ENCODE data around the gene HIPK4. TPM values are rescaled to one million over a fixed set of nuclear protein-coding genes. Genes with fewer than 3 reads are reported as not detected.

HIPK4 gene
- total RNA-seq, 1 donor from 2014 or later, result not detected

DNA sequence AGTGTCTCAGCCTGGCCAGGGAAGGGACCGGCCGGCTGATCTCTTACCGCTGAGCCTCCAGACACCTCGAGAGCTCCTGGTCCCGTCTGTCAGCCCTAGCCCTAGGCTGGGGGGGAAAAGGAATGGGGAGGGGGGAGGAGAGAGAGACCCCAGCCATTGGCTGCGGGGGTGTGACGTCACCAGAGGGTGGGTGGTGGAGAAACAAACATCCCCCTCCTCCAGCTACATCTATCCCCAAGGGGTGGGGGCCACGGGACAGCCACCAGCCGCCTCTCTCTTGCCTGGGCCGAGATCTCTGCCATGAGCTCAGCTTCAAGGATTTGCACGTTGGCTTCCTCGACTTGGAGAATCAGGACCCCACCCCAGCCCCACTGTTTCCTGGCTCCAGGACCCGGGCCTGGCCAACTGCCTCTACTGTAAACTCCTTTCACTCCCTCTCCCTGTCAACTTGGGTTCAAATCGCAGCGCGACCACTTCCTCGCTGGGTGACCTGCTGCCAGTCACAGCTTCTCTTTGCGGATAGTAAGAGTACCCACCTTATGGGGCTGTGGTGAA lies 23.4 kb upstream of the HIPK4 start, which contains the start of gene PRX:
TSS of gene PRX (minus strand) at position 88 of the 555 bp plus-strand sequence. CDS start 5,446 bp downstream, outside the sequence.
- no peaks in the 10 kb centered on the region for H3K9me3 ChIP-seq (ENCODE audit: insufficient read depth, low read depth, low read length)
- H3K4me3 ChIP-seq (ENCODE audit: insufficient read depth, low read depth, low read length), result no peak within 1 kb of the TSS
- H3K27me3 ChIP-seq (ENCODE audit: insufficient read depth, low read length), result no peaks in the 10 kb centered on the region
- H3K4me3 Mint-ChIP-seq (ENCODE audit: unreplicated experiment), result no peak within 1 kb of the TSS
- no peak within 1 kb of the TSS for H3K27ac Mint-ChIP-seq (ENCODE audit: unreplicated experiment)
- H3K4me1 Mint-ChIP-seq (ENCODE audit: low read depth, unreplicated experiment), result peaks cover 1% of the 10 kb centered on the region
- no peaks in the 10 kb centered on the region for H4K20me1 ChIP-seq (ENCODE audit: insufficient read depth, low read length)
- peaks cover 2% of the 10 kb centered on the region for H3K27me3 Mint-ChIP-seq (ENCODE audit: low read depth, unreplicated experiment)
- TF ChIP-seq EZH2 (IDR thresholded peaks at IDR 0.05; ENCODE audit: insufficient read depth, low read length), result no peak
- TF ChIP-seq, protein P1, sequence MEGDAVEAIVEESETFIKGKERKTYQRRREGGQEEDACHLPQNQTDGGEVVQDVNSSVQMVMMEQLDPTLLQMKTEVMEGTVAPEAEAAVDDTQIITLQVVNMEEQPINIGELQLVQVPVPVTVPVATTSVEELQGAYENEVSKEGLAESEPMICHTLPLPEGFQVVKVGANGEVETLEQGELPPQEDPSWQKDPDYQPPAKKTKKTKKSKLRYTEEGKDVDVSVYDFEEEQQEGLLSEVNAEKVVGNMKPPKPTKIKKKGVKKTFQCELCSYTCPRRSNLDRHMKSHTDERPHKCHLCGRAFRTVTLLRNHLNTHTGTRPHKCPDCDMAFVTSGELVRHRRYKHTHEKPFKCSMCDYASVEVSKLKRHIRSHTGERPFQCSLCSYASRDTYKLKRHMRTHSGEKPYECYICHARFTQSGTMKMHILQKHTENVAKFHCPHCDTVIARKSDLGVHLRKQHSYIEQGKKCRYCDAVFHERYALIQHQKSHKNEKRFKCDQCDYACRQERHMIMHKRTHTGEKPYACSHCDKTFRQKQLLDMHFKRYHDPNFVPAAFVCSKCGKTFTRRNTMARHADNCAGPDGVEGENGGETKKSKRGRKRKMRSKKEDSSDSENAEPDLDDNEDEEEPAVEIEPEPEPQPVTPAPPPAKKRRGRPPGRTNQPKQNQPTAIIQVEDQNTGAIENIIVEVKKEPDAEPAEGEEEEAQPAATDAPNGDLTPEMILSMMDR (IDR thresholded peaks at IDR 0.05; ENCODE audit: insufficient read depth, low read depth, low read length), result no peak
- no peak within 1 kb of the TSS for H3K9ac ChIP-seq (ENCODE audit: low read length)
- H2AFZ ChIP-seq (ENCODE audit: low read depth, low read length), result no peak within 1 kb of the TSS
- FAIRE-seq (no peak), DNase-seq (ENCODE audit: low read depth) (no peak)
- no peaks in the 10 kb centered on the region for H3K79me2 ChIP-seq (ENCODE audit: insufficient read depth, low read length)
- H3K36me3 Mint-ChIP-seq (ENCODE audit: low read depth, unreplicated experiment), result no peaks in the 10 kb centered on the region
- no peak within 1 kb of the TSS for H3K27ac ChIP-seq (ENCODE audit: low read depth, low read length)
- H3K4me2 ChIP-seq (ENCODE audit: low read length), result no peak within 1 kb of the TSS
- H3K9me3 Mint-ChIP-seq (ENCODE audit: unreplicated experiment), result no peaks in the 10 kb centered on the region
- peaks cover 11% of the 10 kb centered on the region for H3K4me1 ChIP-seq (ENCODE audit: insufficient read depth, low read length)
- no peaks in the 10 kb centered on the region for H3K36me3 ChIP-seq (ENCODE audit: insufficient read depth, low read length)

DNA sequence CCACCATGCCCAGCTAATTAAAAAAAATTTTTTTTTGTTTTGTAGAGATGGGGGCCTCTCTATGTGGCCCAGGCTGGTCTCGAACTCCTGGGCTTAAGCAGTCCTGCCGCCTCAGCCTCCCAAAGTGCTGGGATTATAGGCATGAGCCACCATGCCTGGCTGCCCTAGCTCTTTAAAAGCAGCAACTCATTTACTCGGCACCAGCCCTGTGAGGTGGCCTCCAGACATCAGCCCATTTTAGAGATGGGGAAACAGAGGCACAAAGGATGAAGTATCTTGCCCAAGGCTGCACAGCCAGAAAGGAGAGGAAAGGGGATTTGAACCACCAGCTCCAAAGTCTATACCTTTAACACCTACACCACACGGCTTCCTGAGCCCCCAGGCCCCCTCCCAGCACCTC lies 22.9 kb upstream of the HIPK4 start:
- FAIRE-seq (no peak), DNase-seq (ENCODE audit: low read depth) (no peak)
- no peak overlapping the region for H3K27ac Mint-ChIP-seq (ENCODE audit: unreplicated experiment)
- no peaks in the 10 kb centered on the region for H3K9me3 ChIP-seq (ENCODE audit: insufficient read depth, low read depth, low read length)
- no peak for TF ChIP-seq EZH2 (IDR thresholded peaks at IDR 0.05; ENCODE audit: insufficient read depth, low read length)
- TF ChIP-seq, protein P1 (IDR thresholded peaks at IDR 0.05; ENCODE audit: insufficient read depth, low read depth, low read length), result no peak
- H3K9me3 Mint-ChIP-seq (ENCODE audit: unreplicated experiment), result no peaks in the 10 kb centered on the region
- no peaks in the 10 kb centered on the region for H3K79me2 ChIP-seq (ENCODE audit: insufficient read depth, low read length)
- no peak overlapping the region for H3K4me3 ChIP-seq (ENCODE audit: insufficient read depth, low read depth, low read length)
- peaks cover 1% of the 10 kb centered on the region for H3K4me1 Mint-ChIP-seq (ENCODE audit: low read depth, unreplicated experiment)
- H3K4me2 ChIP-seq (ENCODE audit: low read length), result no peak overlapping the region
- H2AFZ ChIP-seq (ENCODE audit: low read depth, low read length), result no peak overlapping the region
- no peak overlapping the region for H3K4me3 Mint-ChIP-seq (ENCODE audit: unreplicated experiment)
- peaks cover 2% of the 10 kb centered on the region for H3K27me3 Mint-ChIP-seq (ENCODE audit: low read depth, unreplicated experiment)
- no peaks in the 10 kb centered on the region for H3K36me3 Mint-ChIP-seq (ENCODE audit: low read depth, unreplicated experiment)
- H3K36me3 ChIP-seq (ENCODE audit: insufficient read depth, low read length), result no peaks in the 10 kb centered on the region
- H3K4me1 ChIP-seq (ENCODE audit: insufficient read depth, low read length), result peaks cover 11% of the 10 kb centered on the region
- H3K9ac ChIP-seq (ENCODE audit: low read length), result no peak overlapping the region
- H4K20me1 ChIP-seq (ENCODE audit: insufficient read depth, low read length), result no peaks in the 10 kb centered on the region
- no peak overlapping the region for H3K27ac ChIP-seq (ENCODE audit: low read depth, low read length)
- no peaks in the 10 kb centered on the region for H3K27me3 ChIP-seq (ENCODE audit: insufficient read depth, low read length)

DNA sequence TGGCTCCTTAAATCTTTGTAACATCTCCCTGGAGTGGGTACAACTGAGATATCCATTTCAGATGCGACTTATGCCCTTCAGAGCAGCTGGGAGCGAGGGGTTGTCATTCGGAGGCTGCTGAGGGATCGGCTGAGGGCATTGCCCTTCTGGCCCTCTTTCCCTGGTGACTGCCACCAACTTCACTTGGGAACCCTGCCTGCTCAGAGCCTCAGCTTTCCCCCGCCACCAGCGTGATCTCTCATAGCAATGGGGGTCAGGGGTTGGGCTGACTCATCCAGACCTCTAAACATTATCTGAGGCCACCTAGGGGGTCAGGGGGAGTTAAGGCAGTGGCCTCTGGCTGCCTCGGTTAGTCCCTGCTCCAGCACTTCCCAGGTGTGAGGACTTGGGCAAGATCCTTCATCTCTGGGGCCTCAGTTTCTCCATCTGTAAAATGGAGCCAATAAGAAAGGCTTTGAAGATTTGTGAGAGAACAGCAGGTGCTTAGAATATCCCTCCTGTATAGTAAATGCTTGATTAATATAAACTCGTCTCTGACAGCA lies 22.0 kb upstream of the HIPK4 start:
- H3K9me3 ChIP-seq (ENCODE audit: insufficient read depth, low read depth, low read length), result no peaks in the 10 kb centered on the region
- Mint-ChIP-seq H3K27me3 (ENCODE audit: low read depth, unreplicated experiment) (peaks cover 2% of the 10 kb centered on the region), H3K4me3 (ENCODE audit: unreplicated experiment) (no peak overlapping the region), H3K27ac (ENCODE audit: unreplicated experiment) (no peak overlapping the region), H3K36me3 (ENCODE audit: low read depth, unreplicated experiment) (no peaks in the 10 kb centered on the region), H3K4me1 (ENCODE audit: low read depth, unreplicated experiment) (peaks cover 1% of the 10 kb centered on the region), H3K9me3 (ENCODE audit: unreplicated experiment) (no peaks in the 10 kb centered on the region)
- peaks cover 9% of the 10 kb centered on the region for H3K4me1 ChIP-seq (ENCODE audit: insufficient read depth, low read length)
- DNase-seq (ENCODE audit: low read depth), result no peak
- H3K4me3 ChIP-seq (ENCODE audit: insufficient read depth, low read depth, low read length), result no peak overlapping the region
- H3K4me2 ChIP-seq (ENCODE audit: low read length), result no peak overlapping the region
- no peak for TF ChIP-seq EZH2 (IDR thresholded peaks at IDR 0.05; ENCODE audit: insufficient read depth, low read length)
- TF ChIP-seq, protein P1 (IDR thresholded peaks at IDR 0.05; ENCODE audit: insufficient read depth, low read depth, low read length), result no peak
- no peaks in the 10 kb centered on the region for H3K79me2 ChIP-seq (ENCODE audit: insufficient read depth, low read length)
- H3K27me3 ChIP-seq (ENCODE audit: insufficient read depth, low read length), result no peaks in the 10 kb centered on the region
- FAIRE-seq, result no peak
- no peak overlapping the region for H3K27ac ChIP-seq (ENCODE audit: low read depth, low read length)
- no peaks in the 10 kb centered on the region for H4K20me1 ChIP-seq (ENCODE audit: insufficient read depth, low read length)
- H2AFZ ChIP-seq (ENCODE audit: low read depth, low read length), result no peak overlapping the region
- H3K9ac ChIP-seq (ENCODE audit: low read length), result no peak overlapping the region
- no peaks in the 10 kb centered on the region for H3K36me3 ChIP-seq (ENCODE audit: insufficient read depth, low read length)
